Umbilical cord (tissue), 2 donors: Measurements from ENCODE around the gene HS3ST3B1. TPM values are rescaled to one million over a fixed set of nuclear protein-coding genes. Genes with fewer than 3 reads are reported as not detected.

ENCODE experiments used
- DNase-seq: peaks from one replicate; pipeline ENCODE4 v3.0.0-alpha.2; 2015; ENCODE audit warnings: low spot score
- total RNA-seq: library from RNA; depleted of rRNA; stranded (reverse); fragments of >200 nt; gene quantifications from one replicate; pipeline ENCODE4 v1.2.3, GENCODE V29; 2014; ENCODE audit warnings: low replicate concordance; ENCODE audit not compliant: insufficient read depth

Gene HS3ST3B1
- total RNA-seq, 1 donor from 2014 or later: 0.72 TPM

DNA sequence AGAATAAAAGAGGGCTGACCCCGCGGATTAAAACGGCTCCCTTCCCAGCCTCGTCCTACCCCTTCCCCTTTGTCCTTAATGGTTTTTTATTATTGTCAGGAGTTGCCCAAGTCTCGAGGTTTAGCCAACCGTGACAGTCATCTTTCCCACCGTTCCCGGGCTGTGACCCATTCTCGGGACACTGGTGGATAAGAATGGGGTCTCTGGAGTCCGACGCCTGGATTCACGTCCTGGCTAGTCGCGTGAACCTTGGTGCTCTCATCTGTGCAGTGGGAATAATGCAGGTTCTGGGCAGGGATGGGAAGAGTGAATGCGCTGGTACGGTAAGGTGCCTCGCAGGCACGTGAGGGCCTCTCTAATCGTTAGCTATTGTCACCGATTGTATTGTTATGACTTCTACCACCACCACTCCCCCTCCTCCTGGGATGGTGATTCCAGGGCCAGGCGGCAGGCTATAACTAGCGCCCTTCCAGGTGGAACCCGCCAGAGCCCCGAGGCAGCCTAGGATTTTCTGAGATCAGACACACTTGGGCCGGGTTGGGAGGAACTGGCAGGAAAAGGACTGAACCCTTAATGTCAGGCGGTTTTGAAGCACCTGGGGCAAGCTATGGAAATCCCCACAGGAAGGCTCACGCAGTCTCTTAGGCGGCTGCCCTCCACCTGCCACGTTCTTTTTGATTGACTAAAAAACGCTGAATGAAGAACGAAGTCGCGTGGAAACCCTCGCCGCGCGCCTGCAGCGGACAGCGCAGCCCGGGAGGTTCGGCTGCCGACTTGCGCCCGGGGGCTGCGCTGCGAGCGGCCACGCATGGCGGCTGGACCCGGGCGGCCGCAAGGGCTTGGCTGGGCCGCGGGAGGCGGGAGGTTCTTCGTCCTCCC, 2.7 kb downstream of the HS3ST3B1 start:
- no peak for DNase-seq

DNA sequence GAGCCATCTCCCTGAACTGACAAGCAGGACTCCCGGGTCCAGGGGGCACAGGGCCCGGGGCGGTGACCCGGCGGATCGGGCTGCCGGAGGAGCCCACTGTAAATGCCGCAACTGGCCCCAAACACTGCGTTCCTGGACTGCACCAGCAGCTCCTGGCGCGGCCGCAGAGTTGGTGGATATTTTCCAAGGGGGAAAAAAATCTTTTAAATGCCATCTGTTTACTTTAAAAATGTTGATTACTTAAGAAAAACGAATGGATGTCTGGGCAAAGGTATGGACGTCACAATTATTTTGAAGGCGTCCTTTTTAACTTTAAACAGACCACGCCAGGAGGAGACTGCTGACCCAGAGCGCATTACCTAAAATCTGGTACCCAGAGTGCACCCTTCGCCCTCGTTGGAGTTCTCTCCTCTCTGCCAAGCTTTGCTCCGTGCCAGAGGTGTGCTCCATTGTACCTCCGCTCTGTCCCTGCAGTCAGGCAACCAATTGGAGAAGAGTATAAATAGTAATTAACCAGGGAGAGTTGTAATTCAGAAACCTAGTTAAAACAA, 3.4 kb downstream of the HS3ST3B1 start:
- no peak for DNase-seq

DNA sequence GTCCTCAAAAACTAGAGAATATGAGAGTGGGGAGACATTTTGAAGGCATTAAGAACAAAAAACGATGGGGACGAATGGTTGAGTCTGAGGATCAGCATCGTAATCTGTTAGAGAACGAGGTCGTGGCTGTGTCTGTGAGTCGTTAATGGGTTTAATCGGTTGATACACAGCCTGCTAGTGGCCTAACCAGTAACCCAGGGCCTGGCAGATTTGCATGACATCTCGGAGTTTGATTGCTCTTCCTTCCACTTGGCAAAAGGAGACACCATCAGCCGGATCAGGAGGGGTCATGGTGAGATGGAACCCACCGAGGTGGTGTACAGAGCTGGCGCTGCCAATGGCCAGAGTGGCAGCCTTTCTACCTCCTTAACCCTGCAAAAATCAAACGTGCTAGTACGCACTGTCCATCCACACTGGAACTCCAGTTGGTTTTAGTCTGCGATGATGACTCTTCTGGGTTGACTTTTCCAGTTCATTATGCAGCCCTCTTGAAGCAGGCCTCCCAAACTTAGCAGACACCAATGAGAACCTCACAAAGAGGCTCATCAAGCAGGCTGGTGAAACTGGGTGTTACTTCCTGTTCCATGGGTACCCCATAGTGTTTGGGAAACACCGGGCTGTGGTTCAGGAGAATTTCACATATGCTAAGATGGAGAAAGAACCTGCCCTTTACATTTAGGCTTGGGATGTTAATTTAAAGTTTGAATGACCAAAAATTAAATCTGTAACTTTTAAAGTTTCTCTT, 4.1 kb downstream of the HS3ST3B1 start:
- DNase-seq: no peak

DNA sequence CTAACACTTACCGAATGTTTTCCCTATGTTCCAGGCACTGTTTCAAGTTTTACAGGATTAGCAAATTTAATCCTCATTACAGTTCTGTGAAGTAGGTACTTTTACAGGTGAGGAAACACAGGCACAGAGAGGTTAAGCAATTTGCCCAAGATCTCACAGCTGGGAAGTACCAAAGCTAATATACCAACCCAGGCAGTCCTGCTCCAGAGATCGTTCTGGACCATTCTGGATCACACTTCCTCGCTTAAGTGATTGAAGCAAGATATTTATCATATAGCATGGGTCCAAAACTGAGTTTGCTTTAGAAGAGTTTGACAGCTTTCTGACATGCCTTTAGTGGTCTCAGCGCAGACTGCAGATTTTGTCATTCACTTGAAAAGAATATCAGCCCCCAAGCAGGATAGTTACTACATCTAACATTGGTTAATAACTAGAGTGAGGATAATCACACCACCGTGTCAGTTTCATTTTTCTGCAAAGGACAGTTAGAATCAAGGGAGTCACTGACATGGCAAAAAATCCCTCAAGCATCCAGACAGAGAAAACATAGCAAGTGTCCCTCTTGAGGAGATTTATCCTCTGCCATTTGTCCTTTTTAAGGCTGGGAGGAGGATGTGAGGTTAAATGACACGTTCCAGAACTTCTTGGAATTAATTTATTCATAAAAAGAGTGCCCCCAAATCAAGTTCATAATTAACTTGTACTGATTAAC, 5.1 kb downstream of the HS3ST3B1 start:
- no peak for DNase-seq

DNA sequence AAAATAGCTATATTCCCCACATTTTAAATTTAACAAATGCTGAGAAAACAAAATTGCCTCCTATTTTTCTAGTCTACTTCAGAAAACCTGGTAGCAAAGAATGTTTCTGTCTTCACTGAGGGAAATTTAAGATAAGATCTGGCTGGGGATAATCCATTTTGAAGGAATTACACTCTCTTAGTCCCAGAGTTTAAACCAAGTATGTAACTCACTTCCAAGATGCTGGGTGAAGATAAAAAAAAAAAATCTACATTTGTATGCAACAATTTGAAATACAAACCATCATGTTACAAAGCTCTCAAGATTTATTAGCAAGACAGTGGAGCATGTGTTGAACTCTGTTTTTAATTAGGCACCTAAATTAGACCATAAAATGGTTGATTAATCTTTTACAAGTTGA, 5.7 kb downstream of the HS3ST3B1 start:
- DNase-seq: no peak

DNA sequence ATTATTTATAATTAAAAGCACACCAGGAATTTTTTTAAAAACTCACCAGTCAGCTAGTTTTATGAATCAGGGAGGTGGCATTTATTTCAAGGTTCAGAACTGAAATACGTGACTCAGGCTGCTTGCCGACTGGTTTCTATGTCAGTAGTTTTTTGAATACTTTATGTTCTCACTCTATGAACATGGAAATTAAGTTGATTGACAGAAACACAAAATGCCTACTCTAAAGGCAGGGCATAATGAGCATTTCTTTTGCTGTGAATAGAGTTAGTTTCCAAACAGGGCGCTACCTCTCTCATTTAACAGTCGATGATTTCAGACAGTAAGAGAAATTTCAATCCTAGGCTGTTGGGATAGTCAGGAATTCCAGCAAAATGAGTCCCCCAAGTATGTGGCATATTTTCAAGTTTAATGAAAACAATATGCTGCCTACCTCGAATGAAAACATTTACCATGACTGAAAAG, 6.7 kb downstream of the HS3ST3B1 start:
- no peak for DNase-seq

DNA sequence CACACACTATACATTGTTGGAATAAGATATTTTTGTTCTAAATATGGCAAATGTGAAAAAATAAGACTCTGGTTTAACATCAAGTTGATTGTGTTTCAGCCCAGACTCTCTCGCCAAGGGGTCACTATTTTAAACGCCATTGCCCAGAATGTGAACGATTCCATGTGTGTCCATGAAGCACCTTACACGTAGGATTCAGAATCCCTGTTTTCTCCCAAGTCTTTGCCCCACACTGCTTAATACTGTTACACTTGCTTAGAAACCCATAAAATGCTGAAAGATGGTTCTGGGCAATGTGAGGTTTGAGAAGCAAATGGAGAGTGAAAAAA, 7.7 kb downstream of the HS3ST3B1 start:
- no peak for DNase-seq

DNA sequence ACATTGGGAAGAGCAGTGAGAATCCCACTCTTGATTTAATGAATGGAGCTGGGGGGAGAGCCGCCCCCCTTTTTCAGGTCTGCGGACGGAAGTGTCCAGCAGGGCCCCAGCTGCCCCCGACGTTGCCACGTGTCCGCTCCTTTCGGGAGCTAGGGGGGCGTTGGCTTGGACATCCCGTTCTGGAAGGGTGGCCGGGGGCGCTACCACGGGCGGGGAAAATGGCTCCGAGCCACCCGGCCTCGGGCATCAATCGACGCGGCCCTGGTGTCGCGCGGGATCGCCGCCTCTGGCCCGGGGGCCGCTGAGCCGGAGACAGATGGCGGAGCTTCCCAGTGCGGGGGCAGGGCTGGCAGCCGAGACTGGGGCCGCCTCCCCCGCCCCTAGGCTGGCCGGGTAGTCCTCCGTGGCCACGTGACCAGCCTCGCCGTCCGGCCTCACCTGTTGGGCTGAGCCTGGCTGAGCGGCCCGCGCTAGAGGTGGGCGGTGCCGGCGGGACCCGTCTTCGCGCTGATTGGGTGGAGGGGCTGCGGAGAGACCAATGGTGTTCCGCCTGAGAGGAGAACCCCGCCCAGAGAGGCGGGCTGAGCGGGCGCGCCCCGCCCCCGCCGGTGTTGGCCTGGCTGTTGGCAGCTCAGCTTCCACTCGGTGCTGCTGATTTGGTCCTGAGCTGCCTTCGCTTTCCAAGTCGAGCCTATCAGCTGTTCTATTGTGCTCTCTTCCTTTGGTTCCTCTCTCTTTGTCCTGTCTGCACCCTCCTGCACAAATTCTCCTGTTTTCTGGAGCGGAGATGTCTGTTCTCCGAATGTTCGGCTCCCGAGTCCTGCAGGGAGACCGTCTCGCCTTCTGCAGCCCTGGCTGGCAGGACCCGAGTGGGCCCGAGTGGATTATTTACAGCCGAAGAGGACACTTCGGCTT, 8.3 kb downstream of the HS3ST3B1 start:
- peak; percentile 87 for DNase-seq

DNA sequence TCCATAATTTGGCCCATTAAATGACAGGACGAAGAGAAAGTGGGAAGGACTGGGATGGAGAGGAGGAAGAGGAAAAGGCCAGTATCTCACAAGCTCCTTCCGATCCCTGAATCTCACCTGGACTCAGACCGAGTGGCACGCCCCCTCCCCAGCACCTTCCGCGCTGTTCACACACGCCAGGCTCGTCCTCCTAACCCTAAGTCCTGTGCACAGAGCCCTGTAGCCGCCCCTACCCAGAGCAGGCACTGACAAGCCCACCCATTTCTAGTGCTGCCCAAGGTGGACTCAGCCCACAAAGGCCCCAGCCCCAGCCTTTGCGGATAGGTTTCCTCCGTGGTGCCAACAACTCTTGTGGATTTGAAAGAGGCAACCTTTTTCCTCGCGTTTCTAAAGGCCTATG, 9.2 kb downstream of the HS3ST3B1 start:
- DNase-seq: no peak

DNA sequence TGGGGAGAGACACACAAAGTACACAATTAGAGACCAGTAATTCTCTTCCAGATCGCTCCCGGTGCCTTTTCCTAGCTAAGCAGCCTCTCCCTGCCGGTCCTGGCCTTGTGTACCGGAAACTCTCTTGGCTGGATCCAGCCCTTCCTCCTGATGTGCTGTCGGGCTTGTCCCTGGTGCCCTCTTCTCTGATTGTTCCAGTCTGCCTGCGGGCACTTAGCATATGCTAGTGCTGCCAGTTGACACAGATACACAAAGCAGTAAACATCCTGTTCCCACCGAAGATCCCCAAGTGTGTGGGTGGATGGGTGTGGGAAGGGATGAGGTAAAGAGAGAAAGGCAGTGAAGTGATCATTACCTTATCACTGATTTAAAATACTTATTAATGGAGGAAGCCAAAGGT, 9.7 kb downstream of the HS3ST3B1 start:
- no peak for DNase-seq

DNA sequence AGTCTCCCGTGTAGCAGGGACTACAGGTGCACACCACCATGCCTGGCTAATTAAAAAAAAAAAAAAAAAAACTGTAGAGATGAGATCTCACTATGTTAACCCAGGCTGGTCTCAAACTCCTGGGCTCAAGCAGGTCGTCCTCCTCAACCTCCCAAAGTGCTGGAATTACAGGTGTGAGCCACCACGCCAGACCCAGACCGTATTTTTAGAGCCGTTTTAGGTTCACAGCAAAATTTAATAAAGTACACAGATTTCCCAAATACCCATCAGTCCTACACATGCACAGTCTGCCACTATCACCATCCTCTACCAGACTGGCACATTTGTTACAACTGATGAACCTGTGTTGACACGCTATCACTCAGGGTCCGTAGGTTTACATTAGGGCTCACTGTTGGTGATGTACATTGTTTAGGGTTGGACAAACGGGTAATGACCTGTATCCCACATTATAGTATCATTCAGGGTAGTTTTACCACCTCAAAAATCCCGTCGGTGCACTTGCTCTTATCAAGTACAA, 10.4 kb downstream of the HS3ST3B1 start:
- DNase-seq: no peak

DNA sequence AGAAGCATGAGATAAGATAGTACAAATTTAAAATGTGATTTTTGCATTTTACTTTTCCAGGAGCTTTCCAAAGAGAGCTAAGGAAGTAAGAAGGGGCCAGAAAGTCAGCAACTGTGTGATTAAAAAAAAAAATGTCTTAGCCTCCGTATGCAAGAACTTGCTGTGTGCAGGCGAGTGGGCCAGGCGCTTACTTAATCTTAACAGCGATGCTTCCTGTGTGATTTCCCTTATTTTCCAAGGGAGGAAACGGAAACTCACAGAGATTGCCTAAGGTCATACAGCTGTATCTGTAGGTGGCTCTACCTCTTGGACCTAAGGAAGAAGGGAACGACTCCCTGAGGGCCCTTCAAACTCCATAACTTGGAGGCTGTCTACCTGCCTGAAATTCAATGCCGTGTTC, 11.1 kb downstream of the HS3ST3B1 start:
- no peak for DNase-seq

DNA sequence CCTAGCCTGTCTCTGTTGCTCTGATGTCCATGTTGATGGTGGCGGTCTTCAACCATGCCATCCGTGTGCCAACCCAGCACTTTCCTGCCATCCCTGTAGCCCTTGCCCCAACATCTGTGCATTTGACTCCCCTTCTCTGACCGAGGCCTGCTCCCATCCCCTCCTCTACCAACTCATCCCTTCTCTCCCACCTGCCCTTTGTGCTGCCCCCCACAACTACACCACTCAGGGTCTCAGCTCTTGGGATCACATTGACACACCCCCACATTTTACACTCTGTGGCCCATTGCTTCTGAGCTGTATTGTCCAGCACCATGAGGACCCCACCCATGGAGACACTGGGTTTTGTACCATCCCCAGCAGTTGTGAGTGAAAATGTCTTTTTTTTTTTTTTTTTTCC, 11.6 kb downstream of the HS3ST3B1 start:
- DNase-seq: no peak

DNA sequence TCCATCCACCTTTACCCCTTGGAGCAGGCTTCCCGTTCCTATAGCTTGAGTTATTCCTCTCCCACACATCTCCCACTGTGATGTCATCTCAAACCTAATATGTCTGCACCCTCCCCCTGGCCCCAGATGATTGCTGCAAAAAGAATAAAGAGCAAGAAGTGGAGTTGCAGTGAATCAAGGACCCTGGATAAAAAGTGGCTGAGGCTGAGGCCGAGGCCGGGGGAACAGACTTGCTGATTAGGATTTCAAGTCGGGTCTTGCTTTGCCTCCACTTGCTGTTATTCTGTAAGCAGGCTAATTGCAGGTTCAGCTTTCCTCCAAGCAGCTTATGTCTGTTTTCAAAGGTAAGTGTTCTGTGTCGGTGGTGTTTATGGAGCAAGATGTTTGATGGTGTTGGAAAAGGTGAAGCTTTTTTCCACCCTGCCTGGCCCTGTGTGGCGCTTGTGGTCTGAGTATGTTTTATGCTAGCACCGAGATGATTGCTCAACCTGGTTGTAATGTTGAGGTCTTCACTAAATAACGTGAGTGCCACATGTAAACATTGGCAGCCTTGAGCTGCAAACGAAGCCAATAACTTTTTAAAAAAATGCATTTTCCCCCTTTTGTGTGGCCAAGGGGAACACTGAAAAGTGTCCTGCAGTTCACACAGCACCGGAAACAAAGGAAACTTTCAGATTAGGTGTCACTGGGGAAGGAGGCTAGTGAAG, 15.4 kb downstream of the HS3ST3B1 start:
- DNase-seq: no peak

DNA sequence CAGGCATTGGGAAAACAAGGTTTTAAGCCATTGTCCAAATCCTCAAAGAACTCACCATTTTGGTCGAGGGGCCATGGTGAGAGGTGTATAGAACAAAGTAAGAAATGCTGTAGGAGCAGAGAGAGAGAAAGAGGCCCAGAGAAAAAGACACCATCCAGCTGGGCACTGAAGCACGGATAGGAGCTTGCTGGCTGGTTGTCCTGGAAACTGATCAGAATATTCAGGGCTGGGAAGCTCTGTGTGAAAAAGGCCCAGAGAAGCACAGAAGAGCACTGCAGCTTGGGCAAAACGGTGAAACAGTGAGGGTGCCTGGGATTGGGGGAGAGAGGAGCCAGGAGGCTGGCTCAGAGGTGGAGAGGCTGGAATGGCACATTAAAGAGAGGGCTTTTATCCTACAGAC, 16.5 kb downstream of the HS3ST3B1 start:
- no peak for DNase-seq

DNA sequence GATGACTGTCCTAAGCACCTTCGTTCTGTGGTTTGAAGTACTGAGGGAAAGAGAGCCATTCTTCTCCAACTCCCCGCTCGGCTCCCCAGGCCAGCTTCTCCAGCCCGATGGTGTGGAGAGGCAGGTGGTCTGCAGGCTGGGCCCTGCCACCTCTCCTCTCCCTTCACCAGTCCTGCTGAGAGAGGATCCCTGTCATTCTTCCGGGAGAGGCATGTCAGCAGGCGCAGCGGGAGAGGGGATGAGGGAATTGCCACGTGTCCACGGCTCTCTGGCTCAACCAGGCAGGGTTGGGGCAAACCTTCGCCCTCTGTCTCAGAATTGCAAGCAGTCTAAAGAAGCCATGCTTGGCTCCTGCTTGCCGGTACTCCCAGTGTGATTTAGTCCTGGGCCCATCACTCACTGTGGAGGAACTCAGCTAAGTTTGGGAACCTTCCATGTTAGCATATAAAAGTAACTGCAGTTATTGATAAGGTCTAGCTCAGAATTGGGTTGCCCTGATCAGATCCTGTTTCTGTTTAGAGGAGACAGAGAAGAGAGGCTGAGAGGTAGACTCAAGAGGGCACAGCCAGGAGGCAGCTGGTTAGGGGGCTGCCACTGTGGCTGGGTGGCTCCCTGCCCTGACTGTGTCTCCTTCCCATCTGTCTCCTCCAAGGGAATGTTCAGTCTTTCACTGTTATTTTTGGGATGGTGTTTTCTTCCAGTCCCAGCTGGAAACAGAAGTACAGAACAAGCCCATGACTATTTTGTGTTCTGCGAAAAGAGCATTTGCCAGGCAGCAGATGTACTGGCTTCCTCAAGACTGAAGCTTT, 17.4 kb downstream of the HS3ST3B1 start:
- no peak for DNase-seq

DNA sequence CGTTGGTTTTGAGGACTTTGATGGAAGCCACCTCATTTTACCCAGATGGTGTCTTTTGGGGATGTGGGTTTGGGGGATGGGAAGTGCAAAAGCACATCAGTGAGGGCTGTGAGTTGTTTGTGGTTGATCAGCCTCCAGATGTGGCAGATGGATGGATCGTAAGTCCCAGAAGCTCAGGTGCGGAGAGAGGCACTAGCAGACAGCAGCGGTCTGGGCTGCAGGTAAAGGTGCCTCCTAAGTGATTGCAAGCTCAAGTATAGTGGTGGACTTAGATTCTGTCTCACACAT, 18.0 kb downstream of the HS3ST3B1 start:
- DNase-seq: no peak

DNA sequence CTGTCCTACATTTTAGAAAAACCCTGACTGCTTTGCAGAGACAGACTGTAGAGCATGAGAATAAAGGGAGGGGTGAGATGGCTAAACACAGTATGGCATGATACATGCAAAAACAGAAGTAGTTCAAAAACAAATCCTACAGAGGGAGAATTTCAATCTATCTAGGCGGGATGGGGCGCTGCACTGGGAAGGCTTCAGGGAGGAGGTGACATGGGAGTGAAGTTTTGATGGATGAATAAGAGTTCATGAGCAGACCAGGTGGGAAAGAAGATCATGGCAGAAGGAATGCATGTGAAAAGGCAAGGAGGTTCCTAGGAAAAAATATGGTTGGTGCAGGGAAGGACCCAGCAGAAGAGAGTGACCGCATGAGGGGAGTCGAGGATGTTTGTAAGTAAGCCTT, 19.2 kb downstream of the HS3ST3B1 start:
- DNase-seq: no peak

DNA sequence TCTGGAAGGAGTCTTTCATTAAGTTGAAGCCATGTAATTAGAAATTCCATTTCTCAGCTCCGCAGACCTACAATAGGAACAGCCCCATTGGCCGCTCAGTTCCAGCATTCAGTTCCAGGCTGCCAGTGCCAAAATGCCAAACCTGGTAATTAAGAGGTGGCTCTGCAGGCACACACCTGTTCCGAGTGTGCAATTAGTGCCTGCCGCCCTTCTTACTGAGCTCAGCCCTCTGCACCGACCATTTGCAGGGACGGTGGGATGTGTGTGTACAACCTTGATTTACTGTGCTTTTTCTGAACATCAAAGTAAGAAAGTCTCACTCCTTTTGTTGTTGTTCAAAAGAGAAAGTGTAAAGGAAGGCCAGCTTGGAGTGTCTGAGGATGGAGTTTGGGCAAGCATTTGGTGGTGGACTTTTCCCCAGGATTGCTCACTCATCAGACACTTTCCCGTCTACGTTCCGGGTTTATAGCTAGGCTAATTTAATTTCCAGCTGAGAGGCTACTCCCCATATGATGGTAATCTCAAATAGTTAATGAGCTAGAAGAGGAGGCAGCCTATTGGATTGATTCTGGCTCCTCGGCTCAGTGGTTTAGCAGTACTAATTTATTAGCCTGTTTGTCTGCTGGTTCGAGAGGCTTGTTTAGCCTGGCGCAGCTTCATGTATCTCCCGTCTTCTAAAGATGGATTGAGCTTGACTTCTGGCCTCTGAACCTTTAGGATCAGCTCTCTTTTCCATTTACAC, 20.0 kb downstream of the HS3ST3B1 start:
- no peak for DNase-seq
